PC-3 (cell line): ENCODE results near the gene HMCES. TPM values are rescaled to one million over a fixed set of nuclear protein-coding genes. Genes with fewer than 3 reads are reported as not detected.

ENCODE experiments used
- ATAC-seq: fragments of 200-7000 bp; cut with Tn5 transposase; 2 replicates; pipeline ENCODE4 v1.9.1; 2020; ENCODE audit warnings: mild to moderate bottlenecking, moderate library complexity
- BruUV-seq: library from RNA; stranded (reverse); fragments of 400-500 nt; replicated peaks from 2 replicates; lab custom pipeline; 2021; lab: Mats Ljungman, UMichigan
- CTCF ChIA-PET: fragments of 300-600 bp; sonication (Branson Sonifier 250); formaldehyde crosslinking; loops from one replicate; lab custom pipeline; 2022; ENCODE audit warnings: antibody characterized with exemption; lab: Charles Lee
- POLR2A ChIA-PET: fragments of 300-600 bp; sonication (Branson Sonifier 250); formaldehyde crosslinking; loops from one replicate; lab custom pipeline; 2022; ENCODE audit warnings: antibody characterized with exemption; ENCODE audit not compliant: unreplicated experiment; lab: Charles Lee
- DNase-seq: peaks from one replicate; pipeline ENCODE4 v3.0.0-alpha.2; 2015
- H2AFZ ChIP-seq: fragments of 300-600 bp; sonication (generic); 2 replicates; pipeline ENCODE4 v1.6.0; 2016; ENCODE audit warnings: antibody characterized with exemption, low read length
- H3F3A ChIP-seq: fragments of 300-600 bp; sonication (generic); one replicate; pipeline ENCODE4 v1.6.0; 2017; ENCODE audit warnings: antibody characterized with exemption, low read length, control low read depth, mild to moderate bottlenecking; ENCODE audit not compliant: unreplicated experiment
- H3K27ac ChIP-seq: fragments of 300-600 bp; sonication (generic); 2 replicates; pipeline ENCODE4 v1.5.1; 2016; ENCODE audit warnings: mild to moderate bottlenecking, low read length
- H3K27me3 ChIP-seq: fragments of 300-600 bp; sonication (generic); 2 replicates; pipeline ENCODE4 v1.6.1; 2016; ENCODE audit warnings: low read length, mixed read lengths
- H3K36me3 ChIP-seq: fragments of 300-600 bp; sonication (generic); 2 replicates; pipeline ENCODE4 v1.6.1; 2016; ENCODE audit warnings: low read depth, mixed run types, low read length, mixed read lengths
- H3K4me1 ChIP-seq: fragments of 300-600 bp; sonication (generic); 2 replicates; pipeline ENCODE4 v1.5.1; 2016; ENCODE audit warnings: low read length; ENCODE audit not compliant: insufficient read depth
- H3K4me2 ChIP-seq: fragments of 300-600 bp; sonication (generic); 2 replicates; pipeline ENCODE4 v1.6.0; 2016; ENCODE audit warnings: low read length
- H3K4me3 ChIP-seq: fragments of 300-600 bp; sonication (generic); 2 replicates; pipeline ENCODE4 v1.5.1; 2016; ENCODE audit warnings: mild to moderate bottlenecking, low read length, mixed read lengths
- H3K79me2 ChIP-seq: fragments of 300-600 bp; sonication (generic); 2 replicates; pipeline ENCODE4 v1.6.1; 2017; ENCODE audit warnings: low read length, mixed read lengths
- H3K9ac ChIP-seq: fragments of 300-600 bp; sonication (generic); 2 replicates; pipeline ENCODE4 v1.6.0; 2016; ENCODE audit warnings: mild to moderate bottlenecking, low read length
- H3K9me2 ChIP-seq: fragments of 300-600 bp; sonication (generic); replicated peaks from 2 replicates; pipeline ENCODE4 v1.6.1; 2016; ENCODE audit warnings: mixed run types, low read length, mixed read lengths
- H3K9me3 ChIP-seq: fragments of 300-600 bp; sonication (generic); 2 replicates; pipeline ENCODE4 v1.6.1; 2016; ENCODE audit warnings: low read length, mixed read lengths
- H4K20me1 ChIP-seq: fragments of 300-600 bp; sonication (generic); 2 replicates; pipeline ENCODE4 v1.6.1; 2016; ENCODE audit warnings: low read length, mixed read lengths
- EZH2 ChIP-seq: fragments of 300-600 bp; sonication (generic); IDR thresholded peaks from one replicate; pipeline ENCODE4 v1.6.1; 2017; ENCODE audit warnings: antibody characterized with exemption, mild to moderate bottlenecking, low read length; ENCODE audit not compliant: unreplicated experiment
- EZH2phosphoT487 ChIP-seq: fragments of 300-600 bp; sonication (generic); IDR thresholded peaks from 2 replicates; pipeline ENCODE4 v1.6.1; 2018; ENCODE audit warnings: mild to moderate bottlenecking, antibody characterized with exemption, low read length, borderline replicate concordance
- intact Hi-C: fragments of 100-400 bp; cut with micrococcal nuclease; formaldehyde crosslinking; loops from 2 replicates; pipeline ENCODE4 v1.9.0; 2023
- total RNA-seq: library from RNA; depleted of rRNA; stranded (reverse); fragments of >200 nt; gene quantifications from 2 replicates; pipeline ENCODE4 v1.2.3, GENCODE V29; 2014
- TF ChIP-seq, protein P1 (sequence below): fragments of 300-600 bp; sonication (generic); conservative IDR thresholded peaks from 2 replicates; pipeline ENCODE4 v1.5.1; 2017; ENCODE audit warnings: antibody characterized with exemption, low read depth, mild to moderate bottlenecking, low read length

Gene HMCES
- total RNA-seq, 1 experiment from 2014 or later, result 28.8 TPM

DNA sequence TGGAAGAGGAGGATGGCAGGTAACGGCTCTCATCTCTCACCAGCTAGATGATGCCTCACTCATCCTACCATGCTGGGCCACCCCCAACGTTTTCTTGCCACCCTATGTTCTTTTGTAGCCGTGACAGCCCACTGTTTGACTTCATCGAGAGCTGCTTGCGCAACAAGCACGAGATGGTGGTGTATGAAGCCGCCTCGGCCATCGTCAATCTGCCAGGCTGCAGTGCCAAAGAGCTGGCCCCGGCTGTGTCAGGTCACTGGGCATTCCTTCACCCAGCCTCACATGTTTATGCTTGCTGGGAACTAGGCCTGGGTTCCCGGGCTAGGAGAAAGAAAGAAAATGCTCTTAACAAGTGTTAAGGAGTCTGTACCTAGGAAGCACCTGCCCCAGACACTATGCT is 21.1 kb upstream of the HMCES start:
- no peak for DNase-seq
- intact Hi-C loops, result no loop called here

DNA sequence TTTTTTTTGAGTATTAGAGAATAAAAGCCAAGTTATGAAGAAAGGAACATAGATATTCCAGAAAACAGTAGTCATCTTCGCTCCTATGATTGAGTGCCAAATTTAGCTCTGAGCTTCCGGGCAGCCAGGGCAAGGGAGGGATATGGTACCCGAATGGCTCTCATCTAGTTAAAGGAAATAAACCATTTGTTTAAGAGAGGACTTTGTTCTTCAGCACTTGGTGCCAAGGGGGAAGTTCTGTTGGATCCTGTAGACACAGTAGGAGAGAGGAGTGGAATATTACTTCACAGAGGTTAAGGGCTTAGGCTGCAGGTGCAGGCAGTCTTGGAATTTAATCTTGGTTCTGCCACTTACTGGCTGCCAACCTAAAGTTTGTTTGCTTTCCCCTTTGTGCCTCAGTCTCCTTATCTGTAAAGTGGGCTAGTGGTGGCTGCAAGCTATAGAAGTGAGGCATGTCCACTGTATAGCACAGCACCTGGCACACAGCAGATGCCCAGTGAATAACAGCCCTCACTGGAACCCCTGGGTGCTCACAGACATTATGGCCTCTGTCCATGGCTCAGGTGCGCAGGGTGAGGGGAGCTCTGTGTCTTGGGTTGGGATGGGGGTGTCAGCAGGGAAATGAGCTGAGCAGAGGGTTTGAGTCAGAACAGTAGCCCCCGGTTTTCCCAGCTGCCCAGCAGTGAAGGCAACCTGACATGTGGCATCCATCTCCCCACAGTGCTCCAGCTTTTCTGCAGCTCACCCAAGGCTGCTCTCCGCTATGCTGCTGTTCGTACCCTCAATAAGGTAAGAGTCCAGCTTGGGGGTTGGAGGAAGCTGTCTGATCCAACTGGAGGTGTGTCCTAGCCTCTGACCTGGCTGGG is 18.8 kb upstream of the HMCES start:
- TF ChIP-seq, protein P1, sequence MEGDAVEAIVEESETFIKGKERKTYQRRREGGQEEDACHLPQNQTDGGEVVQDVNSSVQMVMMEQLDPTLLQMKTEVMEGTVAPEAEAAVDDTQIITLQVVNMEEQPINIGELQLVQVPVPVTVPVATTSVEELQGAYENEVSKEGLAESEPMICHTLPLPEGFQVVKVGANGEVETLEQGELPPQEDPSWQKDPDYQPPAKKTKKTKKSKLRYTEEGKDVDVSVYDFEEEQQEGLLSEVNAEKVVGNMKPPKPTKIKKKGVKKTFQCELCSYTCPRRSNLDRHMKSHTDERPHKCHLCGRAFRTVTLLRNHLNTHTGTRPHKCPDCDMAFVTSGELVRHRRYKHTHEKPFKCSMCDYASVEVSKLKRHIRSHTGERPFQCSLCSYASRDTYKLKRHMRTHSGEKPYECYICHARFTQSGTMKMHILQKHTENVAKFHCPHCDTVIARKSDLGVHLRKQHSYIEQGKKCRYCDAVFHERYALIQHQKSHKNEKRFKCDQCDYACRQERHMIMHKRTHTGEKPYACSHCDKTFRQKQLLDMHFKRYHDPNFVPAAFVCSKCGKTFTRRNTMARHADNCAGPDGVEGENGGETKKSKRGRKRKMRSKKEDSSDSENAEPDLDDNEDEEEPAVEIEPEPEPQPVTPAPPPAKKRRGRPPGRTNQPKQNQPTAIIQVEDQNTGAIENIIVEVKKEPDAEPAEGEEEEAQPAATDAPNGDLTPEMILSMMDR, result no peak
- TF ChIP-seq EZH2phosphoT487 (no peak), EZH2 (no peak)
- no TSS peak for BruUV-seq
- Histone ChIP-seq H3K9me3 (no peaks in the 10 kb centered on the region), H3K79me2 (no peaks in the 10 kb centered on the region), H3F3A (no peaks in the 10 kb centered on the region), H3K9me2 (no peaks in the 10 kb centered on the region), H4K20me1 (no peaks in the 10 kb centered on the region), H2AFZ (no peak overlapping the region), H3K4me2 (no peak overlapping the region), H3K4me1 (no peaks in the 10 kb centered on the region), H3K36me3 (peaks cover 31% of the 10 kb centered on the region; the same call in 1 of the 2 replicates), H3K4me3 (no peak overlapping the region), H3K9ac (no peak overlapping the region), H3K27me3 (no peaks in the 10 kb centered on the region), H3K27ac (no peak overlapping the region)
- DNase-seq (no peak), ATAC-seq (no peak)
- CTCF ChIA-PET, result no interaction called here
- POLR2A ChIA-PET, result no interaction called here
- intact Hi-C loops, result no loop called here

More for the DNA sequence above, 21.1 kb upstream of the HMCES start:
- Histone ChIP-seq H3K4me2 (no peak overlapping the region), H3K36me3 (peaks cover 31% of the 10 kb centered on the region), H3K79me2 (no peaks in the 10 kb centered on the region), H3K4me1 (no peaks in the 10 kb centered on the region), H2AFZ (no peak overlapping the region), H3K9ac (no peak overlapping the region), H3K27me3 (no peaks in the 10 kb centered on the region), H3K9me2 (no peaks in the 10 kb centered on the region), H3K4me3 (no peak overlapping the region), H3K9me3 (no peaks in the 10 kb centered on the region), H3K27ac (no peak overlapping the region), H3F3A (no peaks in the 10 kb centered on the region), H4K20me1 (no peaks in the 10 kb centered on the region)
- no peak for ATAC-seq
- BruUV-seq, result no TSS peak
- ChIA-PET CTCF (no interaction called here), POLR2A (no interaction called here)
- no peak for TF ChIP-seq EZH2
- TF ChIP-seq, protein P1, result no peak
- no peak for TF ChIP-seq EZH2phosphoT487

DNA sequence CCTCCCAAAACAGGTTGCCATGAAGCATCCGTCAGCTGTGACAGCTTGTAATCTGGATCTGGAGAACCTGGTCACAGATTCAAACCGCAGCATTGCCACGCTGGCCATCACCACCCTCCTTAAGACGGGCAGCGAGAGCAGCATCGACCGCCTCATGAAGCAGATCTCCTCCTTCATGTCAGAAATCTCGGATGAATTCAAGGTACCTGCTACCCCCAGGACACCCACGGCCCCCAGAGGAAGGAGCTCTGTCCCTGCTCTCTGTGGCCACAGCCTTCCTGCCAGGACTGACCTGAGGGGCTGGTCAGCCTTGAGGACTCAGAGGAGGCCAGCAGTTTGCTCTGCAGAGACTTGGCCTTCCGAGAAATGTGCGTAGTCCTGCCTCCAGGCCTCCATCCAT is 18.1 kb upstream of the HMCES start:
- CTCF ChIA-PET, result no interaction called here
- Histone ChIP-seq H3K9me2 (no peaks in the 10 kb centered on the region), H3K79me2 (no peaks in the 10 kb centered on the region), H3K36me3 (peaks cover 33% of the 10 kb centered on the region), H3K9ac (no peak overlapping the region), H3K27ac (no peak overlapping the region), H3K4me1 (no peaks in the 10 kb centered on the region), H4K20me1 (no peaks in the 10 kb centered on the region), H2AFZ (no peak overlapping the region), H3K9me3 (no peaks in the 10 kb centered on the region), H3K27me3 (no peaks in the 10 kb centered on the region), H3F3A (no peaks in the 10 kb centered on the region), H3K4me3 (no peak overlapping the region), H3K4me2 (no peak overlapping the region)
- intact Hi-C loops, result no loop called here
- TF ChIP-seq, protein P1, result no peak
- TF ChIP-seq EZH2phosphoT487, result no peak
- TF ChIP-seq EZH2, result no peak
- BruUV-seq, result no TSS peak
- DNase-seq (no peak), ATAC-seq (no peak)
- POLR2A ChIA-PET, result no interaction called here
